Measurements from ENCODE around the gene CLMN.

DNA sequence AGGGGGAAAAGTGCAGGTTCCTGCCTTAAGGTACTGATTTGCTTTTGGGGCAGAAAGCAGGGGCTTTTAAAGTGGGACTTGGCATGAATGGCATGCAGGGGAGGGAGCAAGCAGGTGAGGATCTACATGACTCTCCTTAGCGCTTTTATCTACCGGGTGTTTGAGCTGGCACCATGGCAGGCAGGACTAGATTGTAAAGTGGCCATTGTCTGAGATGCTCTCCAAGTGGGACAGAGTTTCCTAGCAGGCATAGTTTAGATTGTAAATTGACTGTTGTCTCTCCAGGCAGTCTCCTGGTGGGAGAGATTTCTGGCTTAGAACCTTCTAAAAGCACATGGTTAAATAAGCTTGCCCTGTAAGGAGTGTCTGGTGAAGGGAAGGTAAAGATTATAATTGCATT lies 157.1 kb downstream of the CLMN start:
- no peak for TF ChIP-seq POLR2AphosphoS5 (IDR thresholded peaks at IDR 0.05; ENCODE audit: insufficient read depth in 1 of 2, low read depth in 1 of 2)
- TF ChIP-seq, protein P1, sequence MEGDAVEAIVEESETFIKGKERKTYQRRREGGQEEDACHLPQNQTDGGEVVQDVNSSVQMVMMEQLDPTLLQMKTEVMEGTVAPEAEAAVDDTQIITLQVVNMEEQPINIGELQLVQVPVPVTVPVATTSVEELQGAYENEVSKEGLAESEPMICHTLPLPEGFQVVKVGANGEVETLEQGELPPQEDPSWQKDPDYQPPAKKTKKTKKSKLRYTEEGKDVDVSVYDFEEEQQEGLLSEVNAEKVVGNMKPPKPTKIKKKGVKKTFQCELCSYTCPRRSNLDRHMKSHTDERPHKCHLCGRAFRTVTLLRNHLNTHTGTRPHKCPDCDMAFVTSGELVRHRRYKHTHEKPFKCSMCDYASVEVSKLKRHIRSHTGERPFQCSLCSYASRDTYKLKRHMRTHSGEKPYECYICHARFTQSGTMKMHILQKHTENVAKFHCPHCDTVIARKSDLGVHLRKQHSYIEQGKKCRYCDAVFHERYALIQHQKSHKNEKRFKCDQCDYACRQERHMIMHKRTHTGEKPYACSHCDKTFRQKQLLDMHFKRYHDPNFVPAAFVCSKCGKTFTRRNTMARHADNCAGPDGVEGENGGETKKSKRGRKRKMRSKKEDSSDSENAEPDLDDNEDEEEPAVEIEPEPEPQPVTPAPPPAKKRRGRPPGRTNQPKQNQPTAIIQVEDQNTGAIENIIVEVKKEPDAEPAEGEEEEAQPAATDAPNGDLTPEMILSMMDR (IDR thresholded peaks at IDR 0.05), result no peak
- TF ChIP-seq POLR2A (IDR thresholded peaks at IDR 0.05), result no peak

Data from vagina (tissue), 2 donors.